Amygdala (tissue), 56 donors: ENCODE measurements around the gene GTF3C4.
A peak's percentile ranks its signal among the peaks of the same experiment; 100 is the strongest.
"Not testable (repeated sequence)": the region's sequence is repeated elsewhere in the genome, so short reads cannot be mapped to it uniquely, and the experiment has no call there.

Experiments used
- DNase-seq, 56 donors: peaks; one replicate each; lab custom pipeline; 2025; lab: John Stamatoyannopoulos, UW

Gene GTF3C4

GRCh38 chr9:132698989-132699388, 28.7 kb downstream of the GTF3C4 start:
- DNase-seq, result peak in 1 of 56 donors; percentile 35

- DNase-seq, result peak in 1 of 56 donors; percentile 3
Measured at GRCh38 chr9:132699956-132700355, 29.7 kb downstream of the GTF3C4 start.

GRCh38 chr9:132702254-132702653, 32.0 kb downstream of the GTF3C4 start:
- no peak for DNase-seq

GRCh38 chr9:132703336-132703735, 33.1 kb downstream of the GTF3C4 start:
- DNase-seq, result no peak

GRCh38 chr9:132708239-132708638, 38.0 kb downstream of the GTF3C4 start:
- DNase-seq, result no peak

- no peak for DNase-seq
Measured at GRCh38 chr9:132708769-132709430, 38.6 kb downstream of the GTF3C4 start.

GRCh38 chr9:132710333-132710732, 40.1 kb downstream of the GTF3C4 start:
- no peak for DNase-seq

- DNase-seq, result not testable (repeated sequence)
Measured at GRCh38 chr9:132711152-132711551, 40.9 kb downstream of the GTF3C4 start.

- DNase-seq, result no peak
Measured at GRCh38 chr9:132711846-132712245, 41.6 kb downstream of the GTF3C4 start.

GRCh38 chr9:132712753-132713152, 42.5 kb downstream of the GTF3C4 start:
- DNase-seq, result no peak

GRCh38 chr9:132716007-132716406, 45.7 kb downstream of the GTF3C4 start:
- DNase-seq, result no peak

- DNase-seq, result no peak
Measured at GRCh38 chr9:132717326-132717945, 47.2 kb downstream of the GTF3C4 start.

GRCh38 chr9:132718381-132718928, 48.2 kb downstream of the GTF3C4 start:
- DNase-seq, result not testable (repeated sequence)

GRCh38 chr9:132721661-132722060, 51.4 kb downstream of the GTF3C4 start:
- DNase-seq, result no peak

- no peak for DNase-seq
Measured at GRCh38 chr9:132722564-132723065, 52.4 kb downstream of the GTF3C4 start.

- no peak for DNase-seq
Measured at GRCh38 chr9:132723809-132724208, 53.5 kb downstream of the GTF3C4 start.

- DNase-seq, result no peak
Measured at GRCh38 chr9:132725306-132725705, 55.0 kb downstream of the GTF3C4 start.

- DNase-seq, result no peak
Measured at GRCh38 chr9:132726576-132727130, 56.4 kb downstream of the GTF3C4 start.

GRCh38 chr9:132728071-132728470, 57.8 kb downstream of the GTF3C4 start:
- DNase-seq, result no peak

GRCh38 chr9:132728497-132728896, 58.2 kb downstream of the GTF3C4 start:
- no peak for DNase-seq

- peak in 1 of 56 donors; percentile 10 for DNase-seq
Measured at GRCh38 chr9:132729235-132729890, 59.1 kb downstream of the GTF3C4 start.
